Panc1 (cell line): ENCODE results near the gene LRIG2. TPM values are rescaled to one million over a fixed set of nuclear protein-coding genes. Genes with fewer than 3 reads are reported as not detected.
A peak's percentile ranks its signal among the peaks of the same experiment; 100 is the strongest.

Source experiments
- ATAC-seq: fragments of 200-7000 bp; cut with Tn5 transposase; 2 replicates; pipeline ENCODE4 v1.9.1; 2020; ENCODE audit warnings: mild to moderate bottlenecking, moderate library complexity
- BruUV-seq: library from RNA; stranded (reverse); fragments of 400-500 nt; replicated peaks from 2 replicates; lab custom pipeline; 2021; lab: Mats Ljungman, UMichigan
- CTCF ChIA-PET: fragments of 300-600 bp; sonication (Branson Sonifier 250); formaldehyde crosslinking; loops from one replicate; lab custom pipeline; 2022; ENCODE audit warnings: antibody characterized with exemption; lab: Charles Lee
- POLR2A ChIA-PET: fragments of 300-600 bp; sonication (Branson Sonifier 250); formaldehyde crosslinking; loops from one replicate; lab custom pipeline; 2022; ENCODE audit warnings: antibody characterized with exemption; lab: Charles Lee
- DNase-seq: peaks from one replicate; pipeline ENCODE4 v3.0.0-alpha.2; 2010; ENCODE audit warnings: low read depth, low spot score
- H3K27ac ChIP-seq: 2 replicates; pipeline ENCODE4 v1.5.1; 2011; ENCODE audit warnings: mild to moderate bottlenecking, low read length, inconsistent platforms
- H3K27me3 ChIP-seq: fragments of 200-500 bp; sonication (Bioruptor generic); 2 replicates; pipeline ENCODE4 v1.6.0; 2014; ENCODE audit warnings: low read length, inconsistent platforms; ENCODE audit not compliant: control insufficient read depth, insufficient read depth
- H3K36me3 ChIP-seq: fragments of 200-500 bp; sonication (Bioruptor generic); 2 replicates; pipeline ENCODE4 v1.5.1; 2014; ENCODE audit warnings: inconsistent platforms, mild to moderate bottlenecking, low read length, moderate library complexity; ENCODE audit not compliant: control insufficient read depth, insufficient read depth
- H3K4me1 ChIP-seq: 2 replicates; pipeline ENCODE4 v1.5.1; 2011; ENCODE audit warnings: inconsistent platforms, mild to moderate bottlenecking, low read length, moderate library complexity; ENCODE audit not compliant: control insufficient read depth, insufficient read depth
- H3K4me3 ChIP-seq, 2 experiments: 2 replicates each; pipeline ENCODE4 v1.5.1; 2011 to 2012; ENCODE audit warnings: low read depth in 2 of 2, low read length in 2 of 2, mild to moderate bottlenecking in 2 of 2, inconsistent platforms in 1 of 2, moderate library complexity in 1 of 2
- H3K9me3 ChIP-seq: fragments of 200-500 bp; sonication (Bioruptor generic); 2 replicates; pipeline ENCODE4 v1.5.1; 2014; ENCODE audit warnings: low read depth, mild to moderate bottlenecking, inconsistent platforms, low read length, moderate library complexity; ENCODE audit not compliant: control insufficient read depth, insufficient read depth
- CTCF ChIP-seq: fragments of 450-650 bp; IDR thresholded peaks from 2 replicates; pipeline ENCODE4 v1.5.1; 2017; ENCODE audit warnings: mild to moderate bottlenecking
- POLR2AphosphoS5 ChIP-seq: IDR thresholded peaks from 2 replicates; pipeline ENCODE4 v1.6.1; 2012; ENCODE audit warnings: mild to moderate bottlenecking, low read depth, low read length, moderate library complexity
- REST ChIP-seq, 2 experiments: IDR thresholded peaks; 2 replicates each; pipeline ENCODE4 v1.6.1; 2011 to 2012; ENCODE audit warnings: low read depth in 2 of 2, control low read depth in 1 of 2, low read length in 1 of 2, mild to moderate bottlenecking in 1 of 2, moderate library complexity in 1 of 2; ENCODE audit not compliant: insufficient read depth in 1 of 2
- SIN3A ChIP-seq: IDR thresholded peaks from 2 replicates; pipeline ENCODE4 v1.6.1; 2012; ENCODE audit warnings: low read depth, mild to moderate bottlenecking, low read length, moderate library complexity, borderline replicate concordance; ENCODE audit not compliant: insufficient read depth
- TCF7L2 ChIP-seq: IDR thresholded peaks from 2 replicates; pipeline ENCODE4 v1.6.1; 2011; ENCODE audit warnings: mild to moderate bottlenecking, low read depth, low read length, inconsistent platforms
- in situ Hi-C: cut with HindIII; loops from 2 replicates; pipeline ENCODE4 v1.10.0; 2016; ENCODE audit warnings: low sequenced_read_pairs, low pct_unique_long_range_greater_than_20kb
- intact Hi-C: fragments of 100-400 bp; cut with micrococcal nuclease; formaldehyde crosslinking; loops from one replicate; pipeline ENCODE4 v1.10.0; 2022; ENCODE audit not compliant: unreplicated experiment
- total RNA-seq: library from RNA; stranded (reverse); gene quantifications from one replicate; pipeline ENCODE4 v1.2.1, GENCODE V29; 2021; ENCODE audit not compliant: unreplicated experiment

Gene LRIG2
- total RNA-seq, 1 experiment from 2014 or later = 8.9 TPM

GRCh38 chr1:113106910-113107309 lies 33.9 kb downstream of the LRIG2 start:
- DNase-seq (no peak), ATAC-seq (no peak)
- H3K27me3 ChIP-seq = no peaks in the 10 kb centered on the region
- in situ Hi-C loops (no loop called here), intact Hi-C loops (no loop called here)
- peaks cover 16% of the 10 kb centered on the region for H3K36me3 ChIP-seq
- POLR2A ChIA-PET = no interaction called here
- CTCF ChIA-PET = no interaction called here
- no peaks in the 10 kb centered on the region for H3K9me3 ChIP-seq
- no peak for TF ChIP-seq SIN3A
- no peak for TF ChIP-seq TCF7L2
- no peak for TF ChIP-seq CTCF
- no peak for TF ChIP-seq POLR2AphosphoS5
- no peak for TF ChIP-seq REST (IDR thresholded peaks at IDR 0.05; ENCODE audit: insufficient read depth in 1 of 2, low read depth in 2 of 2, low read length in 1 of 2)
- H3K27ac ChIP-seq = no peak overlapping the region
- H3K4me1 ChIP-seq = no peaks in the 10 kb centered on the region
- H3K4me3 ChIP-seq = no peak overlapping the region
- no TSS peak for BruUV-seq

- in situ Hi-C loops = no loop called here
- CTCF ChIA-PET = interaction anchor here (0.5 kb wide), 1 partner anchor 27 kb away, joined by 10 read pairs; no protein-coding TSS in a partner anchor
Measured at GRCh38 chr1:113109908-113110554, 37.0 kb downstream of the LRIG2 start.

More at GRCh38 chr1:113109908-113110554, 37.0 kb downstream of the LRIG2 start:
- intact Hi-C loops = no loop called here
- Histone ChIP-seq H3K27me3 (no peaks in the 10 kb centered on the region), H3K27ac (no peak overlapping the region), H3K36me3 (peaks cover 31% of the 10 kb centered on the region), H3K4me3 (no peak overlapping the region), H3K4me1 (no peaks in the 10 kb centered on the region), H3K9me3 (no peaks in the 10 kb centered on the region)
- DNase-seq (no peak), ATAC-seq (no peak)
- 0 out of 2 replicates have a peak, but pooled peaks have one; percentile 14 for TF ChIP-seq CTCF
- TF ChIP-seq REST (IDR thresholded peaks at IDR 0.05; ENCODE audit: insufficient read depth in 1 of 2, low read depth in 2 of 2, low read length in 1 of 2) = no peak
- TF ChIP-seq TCF7L2 = no peak
- no TSS peak for BruUV-seq
- POLR2A ChIA-PET = no interaction called here
